ENCODE results near the gene BAIAP3.
"Not testable (repeated sequence)": the region's sequence is repeated elsewhere in the genome, so short reads cannot be mapped to it uniquely, and the experiment has no call there.

BAIAP3 gene

GRCh38 chr16:1318268-1318545 lies 15.2 kb upstream of the BAIAP3 start:
- no peak for DNase-seq (ENCODE audit: low spot score)

- DNase-seq (ENCODE audit: low spot score) = no peak
Observed at GRCh38 chr16:1319041-1319440, 14.4 kb upstream of the BAIAP3 start.

GRCh38 chr16:1320097-1320496 lies 13.3 kb upstream of the BAIAP3 start:
- no peak for DNase-seq (ENCODE audit: low spot score)

- DNase-seq (ENCODE audit: low spot score) = no peak
Observed at GRCh38 chr16:1320658-1321240, 12.7 kb upstream of the BAIAP3 start.

- DNase-seq (ENCODE audit: low spot score) = no peak
Observed at GRCh38 chr16:1322407-1322806, 11.0 kb upstream of the BAIAP3 start.

- DNase-seq (ENCODE audit: low spot score) = no peak
Observed at GRCh38 chr16:1323296-1324239, 9.9 kb upstream of the BAIAP3 start.

GRCh38 chr16:1324286-1324826 lies 9.1 kb upstream of the BAIAP3 start:
- no peak for DNase-seq (ENCODE audit: low spot score)

- DNase-seq (ENCODE audit: low spot score) = no peak
Observed at GRCh38 chr16:1325261-1325660, 8.2 kb upstream of the BAIAP3 start.

- DNase-seq (ENCODE audit: low spot score) = no peak
Observed at GRCh38 chr16:1325673-1326371, 7.6 kb upstream of the BAIAP3 start.

- DNase-seq (ENCODE audit: low spot score) = no peak
Observed at GRCh38 chr16:1326391-1326790, 7.1 kb upstream of the BAIAP3 start.

GRCh38 chr16:1326946-1327618 lies 6.4 kb upstream of the BAIAP3 start:
- DNase-seq (ENCODE audit: low spot score) = no peak

GRCh38 chr16:1327619-1327947 lies 5.9 kb upstream of the BAIAP3 start:
- no peak for DNase-seq (ENCODE audit: low spot score)

- DNase-seq (ENCODE audit: low spot score) = not testable (repeated sequence)
Observed at GRCh38 chr16:1328136-1328535, 5.3 kb upstream of the BAIAP3 start.

- DNase-seq (ENCODE audit: low spot score) = not testable (repeated sequence)
Observed at GRCh38 chr16:1328961-1329360, 4.5 kb upstream of the BAIAP3 start.

GRCh38 chr16:1330260-1330914 lies 3.1 kb upstream of the BAIAP3 start:
- DNase-seq (ENCODE audit: low spot score) = no peak

GRCh38 chr16:1330931-1331711 lies 2.3 kb upstream of the BAIAP3 start:
- DNase-seq (ENCODE audit: low spot score) = no peak

- DNase-seq (ENCODE audit: low spot score) = peak; percentile 58
Observed at GRCh38 chr16:1331712-1332617, 1.5 kb upstream of the BAIAP3 start.

- no peak for DNase-seq (ENCODE audit: low spot score)
Observed at GRCh38 chr16:1332618-1333148, 762 bp upstream of the BAIAP3 start.

GRCh38 chr16:1333854-1334700 lies 632 bp downstream of the BAIAP3 start:
- DNase-seq (ENCODE audit: low spot score) = no peak
